ENCODE data around the gene PRAMEF26. TPM values are rescaled to one million over a fixed set of nuclear protein-coding genes. Genes with fewer than 3 reads are reported as not detected.
"Not testable (repeated sequence)": the region's sequence is repeated elsewhere in the genome, so short reads cannot be mapped to it uniquely, and the experiment has no call there.

The PRAMEF26 gene
- total and polyA plus RNA-seq, 2 of the 8 experiments (the other 6 are each of a cell fraction or from before 2014, with no cell fraction given), result not detected

GRCh38 chr1:13116754-13117153 lies 39.1 kb downstream of the PRAMEF26 start, which contains the start of gene HNRNPCL2:
Gene HNRNPCL2 (minus strand): TSS chr1:13116854. CDS start chr1:13116400, 454 bp downstream.
- H3K4me2 ChIP-seq (ENCODE audit: insufficient read depth in 1 of 2, low read depth in 2 of 2, low read length in 2 of 2); H4K8ac ChIP-seq (ENCODE audit: extremely low read depth, insufficient read depth, low read length); H2BK120ac ChIP-seq (replicated peaks; ENCODE audit: low read depth, low read length); H2BK15ac ChIP-seq (ENCODE audit: low read length); H4K91ac ChIP-seq (replicated peaks; ENCODE audit: insufficient read length, low read length); H4K20me1 ChIP-seq (replicated peaks in 1 of 2; ENCODE audit: control insufficient read depth in 1 of 2, insufficient read depth in 2 of 2, low read length in 2 of 2); H3K9ac ChIP-seq (replicated peaks in 1 of 4; ENCODE audit: extremely low read depth in 1 of 4, low read depth in 3 of 4, low read length in 3 of 4); CTCF ChIA-PET (ENCODE audit: partially characterized antibody); H3K79me2 ChIP-seq (ENCODE audit: control insufficient read depth in 1 of 2, insufficient read depth in 2 of 2, low read length in 2 of 2); H2BK5ac ChIP-seq (ENCODE audit: low read depth, low read length); H2BK12ac ChIP-seq (ENCODE audit: low read depth, low read length); H2AFZ ChIP-seq (ENCODE audit: low read length); H2AK5ac ChIP-seq (ENCODE audit: low read depth, low read length); H3K4me3 ChIP-seq (ENCODE audit: extremely low read depth in 1 of 4, insufficient read depth in 2 of 4, low read depth in 3 of 4, low read length in 4 of 4); FAIRE-seq; H3K4ac ChIP-seq (replicated peaks; ENCODE audit: insufficient read length, low read depth, low read length); POLR2A ChIA-PET (ENCODE audit: partially characterized antibody); H3K27ac ChIP-seq (ENCODE audit: low read depth, low read length); H3K18ac ChIP-seq (ENCODE audit: extremely low read depth, low read length); H3K79me1 ChIP-seq (ENCODE audit: low read depth, low read length); H3K14ac ChIP-seq (ENCODE audit: insufficient read length); H3K36me3 ChIP-seq (ENCODE audit: control insufficient read depth in 2 of 4, insufficient read depth in 4 of 4, low read length in 3 of 4); H2BK20ac ChIP-seq (ENCODE audit: low read length); H3K4me1 ChIP-seq (replicated peaks in 1 of 4; ENCODE audit: control insufficient read depth in 3 of 4, insufficient read depth in 4 of 4, low read length in 3 of 4); H3K27me3 ChIP-seq (replicated peaks in 1 of 4; ENCODE audit: control insufficient read depth in 3 of 4, extremely low read depth in 1 of 4, insufficient read depth in 3 of 4, low read length in 3 of 4); H3K23me2 ChIP-seq (ENCODE audit: low read depth, low read length); H3K56ac ChIP-seq (replicated peaks; ENCODE audit: insufficient read length, low read depth, low read length); H4K5ac ChIP-seq (ENCODE audit: insufficient read length, low read depth, low read length); DNase-seq (ENCODE audit: low read depth in 1 of 2, low spot score in 2 of 2); H3K23ac ChIP-seq (ENCODE audit: insufficient read length): not testable (repeated sequence)
- WGBS, 2 experiments (ENCODE audit: extremely low coverage in 1 of 2, insufficient coverage in 1 of 2, insufficient read length in 1 of 2, insufficient replicate concordance in 2 of 2, low coverage in 1 of 2, low lambda C conversion rate in 2 of 2, missing lambda C conversion rate in 1 of 2), result 85% methylated on average over 6 of the region's 6 CpGs; no CpG with 5 or more reads in 1 of the 2 experiments
- H3K9me3 ChIP-seq (ENCODE audit: insufficient read depth in 2 of 2, low read depth in 1 of 2, low read length in 1 of 2), result peaks cover 59 to 61% of the 10 kb centered on the region in 2 experiments

Other genes with a start within 250 kb of the PRAMEF26 start
- not detected in 2 replicates for gene PRAMEF7, start 239.4 kb downstream of the PRAMEF26 start, total RNA-seq (2021; fragmentation: NEBNext Ultra II Directional; extraction: Animal tissue kit (Norgen Biotek cat#: 25700))
- gene PRAMEF7, start 239.4 kb downstream of the PRAMEF26 start, polyA plus RNA-seq (2011; rRNA removed), result not detected in 2 replicates
- gene PRAMEF6, start 208.4 kb downstream of the PRAMEF26 start, total RNA-seq (2021; fragmentation: NEBNext Ultra II Directional; extraction: Animal tissue kit (Norgen Biotek cat#: 25700)), result not detected in 2 replicates
- not detected in 2 replicates for gene PRAMEF6, start 208.4 kb downstream of the PRAMEF26 start, polyA plus RNA-seq (2011; rRNA removed)
- not detected in 2 replicates for gene PRAMEF27, start 99.4 kb downstream of the PRAMEF26 start, total RNA-seq (2021; fragmentation: NEBNext Ultra II Directional; extraction: Animal tissue kit (Norgen Biotek cat#: 25700))
- gene PRAMEF27, start 99.4 kb downstream of the PRAMEF26 start, polyA plus RNA-seq (2011; rRNA removed), result not detected in 2 replicates
- gene HNRNPCL3, start 95.2 kb downstream of the PRAMEF26 start, total RNA-seq (2021; fragmentation: NEBNext Ultra II Directional; extraction: Animal tissue kit (Norgen Biotek cat#: 25700)), result not detected in 2 replicates
- not detected in 2 replicates for gene HNRNPCL3, start 95.2 kb downstream of the PRAMEF26 start, polyA plus RNA-seq (2011; rRNA removed)
- not detected in 2 replicates for gene PRAMEF25, start 85.2 kb downstream of the PRAMEF26 start, total RNA-seq (2021; fragmentation: NEBNext Ultra II Directional; extraction: Animal tissue kit (Norgen Biotek cat#: 25700))
- gene PRAMEF25, start 85.2 kb downstream of the PRAMEF26 start, polyA plus RNA-seq (2011; rRNA removed), result not detected in 2 replicates
- not detected in 2 replicates for gene HNRNPCL2, start 39.2 kb downstream of the PRAMEF26 start, total RNA-seq (2021; fragmentation: NEBNext Ultra II Directional; extraction: Animal tissue kit (Norgen Biotek cat#: 25700))
- gene HNRNPCL2, start 39.2 kb downstream of the PRAMEF26 start, polyA plus RNA-seq (2011; rRNA removed), result not detected in 2 replicates
- gene HNRNPCL4, start 9.6 kb upstream of the PRAMEF26 start, total RNA-seq (2021; fragmentation: NEBNext Ultra II Directional; extraction: Animal tissue kit (Norgen Biotek cat#: 25700)), result not detected in 2 replicates
- gene HNRNPCL4, start 9.6 kb upstream of the PRAMEF26 start, polyA plus RNA-seq (2011; rRNA removed), result not detected in 2 replicates
- gene PRAMEF9, start 15.8 kb upstream of the PRAMEF26 start, total RNA-seq (2021; fragmentation: NEBNext Ultra II Directional; extraction: Animal tissue kit (Norgen Biotek cat#: 25700)), result not detected in 2 replicates
- gene PRAMEF9, start 15.8 kb upstream of the PRAMEF26 start, polyA plus RNA-seq (2011; rRNA removed), result not detected in 2 replicates
- not detected in 2 replicates for gene PRAMEF13, start 45.4 kb upstream of the PRAMEF26 start, total RNA-seq (2021; fragmentation: NEBNext Ultra II Directional; extraction: Animal tissue kit (Norgen Biotek cat#: 25700))
- gene PRAMEF13, start 45.4 kb upstream of the PRAMEF26 start, polyA plus RNA-seq (2011; rRNA removed), result not detected in 2 replicates
- gene PRAMEF18, start 70.1 kb upstream of the PRAMEF26 start, total RNA-seq (2021; fragmentation: NEBNext Ultra II Directional; extraction: Animal tissue kit (Norgen Biotek cat#: 25700)), result not detected in 2 replicates
- not detected in 2 replicates for gene PRAMEF18, start 70.1 kb upstream of the PRAMEF26 start, polyA plus RNA-seq (2011; rRNA removed)
- gene PRAMEF5, start 98.2 kb upstream of the PRAMEF26 start, total RNA-seq (2021; fragmentation: NEBNext Ultra II Directional; extraction: Animal tissue kit (Norgen Biotek cat#: 25700)), result not detected in 2 replicates
- gene PRAMEF5, start 98.2 kb upstream of the PRAMEF26 start, polyA plus RNA-seq (2011; rRNA removed), result not detected in 2 replicates
- not detected in 2 replicates for gene PRAMEF8, start 129.1 kb upstream of the PRAMEF26 start, total RNA-seq (2021; fragmentation: NEBNext Ultra II Directional; extraction: Animal tissue kit (Norgen Biotek cat#: 25700))
- not detected in 2 replicates for gene PRAMEF8, start 129.1 kb upstream of the PRAMEF26 start, polyA plus RNA-seq (2011; rRNA removed)
- not detected in 2 replicates for gene PRAMEF33, start 147.5 kb upstream of the PRAMEF26 start, total RNA-seq (2021; fragmentation: NEBNext Ultra II Directional; extraction: Animal tissue kit (Norgen Biotek cat#: 25700))
- not detected in 2 replicates for gene PRAMEF33, start 147.5 kb upstream of the PRAMEF26 start, polyA plus RNA-seq (2011; rRNA removed)
- not detected in 2 replicates for gene PRAMEF15, start 159.6 kb upstream of the PRAMEF26 start, total RNA-seq (2021; fragmentation: NEBNext Ultra II Directional; extraction: Animal tissue kit (Norgen Biotek cat#: 25700))
- gene PRAMEF15, start 159.6 kb upstream of the PRAMEF26 start, polyA plus RNA-seq (2011; rRNA removed), result not detected in 2 replicates
- gene PRAMEF14, start 191.1 kb upstream of the PRAMEF26 start, total RNA-seq (2021; fragmentation: NEBNext Ultra II Directional; extraction: Animal tissue kit (Norgen Biotek cat#: 25700)), result not detected in 2 replicates
- not detected in 2 replicates for gene PRAMEF14, start 191.1 kb upstream of the PRAMEF26 start, polyA plus RNA-seq (2011; rRNA removed)
- not detected in 2 replicates for gene PRAMEF19, start 215.9 kb upstream of the PRAMEF26 start, total RNA-seq (2021; fragmentation: NEBNext Ultra II Directional; extraction: Animal tissue kit (Norgen Biotek cat#: 25700))
- not detected in 2 replicates for gene PRAMEF19, start 215.9 kb upstream of the PRAMEF26 start, polyA plus RNA-seq (2011; rRNA removed)
- not detected in 2 replicates for gene PRAMEF17, start 233.6 kb upstream of the PRAMEF26 start, total RNA-seq (2021; fragmentation: NEBNext Ultra II Directional; extraction: Animal tissue kit (Norgen Biotek cat#: 25700))
- not detected in 2 replicates for gene PRAMEF17, start 233.6 kb upstream of the PRAMEF26 start, polyA plus RNA-seq (2011; rRNA removed)

Measured in H1 (cell line).